ENCODE measurements around the gene TMEM175. TPM values are rescaled to one million over a fixed set of nuclear protein-coding genes. Genes with fewer than 3 reads are reported as not detected.
"Not testable (repeated sequence)": the region's sequence is repeated elsewhere in the genome, so short reads cannot be mapped to it uniquely, and the experiment has no call there.

TMEM175 gene
- total and polyA plus RNA-seq, 8 donors, result 7.3 to 82.8 (median 19.5) TPM

DNA sequence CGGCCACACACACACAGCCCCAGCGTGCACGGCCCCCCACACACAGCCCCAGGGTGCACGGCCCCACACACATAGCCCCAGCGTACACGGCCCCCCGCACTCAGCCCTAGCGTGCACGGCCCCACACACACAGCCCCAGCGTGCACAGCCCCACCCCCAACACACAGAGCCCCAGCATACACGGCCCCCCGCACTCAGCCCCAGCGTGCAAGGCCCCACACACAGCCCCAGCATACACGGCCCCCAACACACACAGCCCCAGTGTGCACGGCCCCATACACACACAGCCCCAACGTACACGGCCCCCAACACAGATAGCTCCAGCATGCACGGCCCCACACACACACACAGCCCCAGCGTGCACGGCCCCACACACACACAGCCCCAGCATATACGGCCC, 17.7 kb upstream of the TMEM175 start:
- Histone ChIP-seq H3K4me1 (peaks cover 12 to 29% (median 17%) of the 10 kb centered on the region in 4 donors), H3K36me3 (peaks cover 24 to 41% (median 39%) of the 10 kb centered on the region in 4 donors), H3K4me3 (no peak overlapping the region), H3K9me3 (no peaks in the 10 kb centered on the region), H3K27ac (no peak overlapping the region), H3K27me3 (no peaks in the 10 kb centered on the region)
- no peak for TF ChIP-seq POLR2AphosphoS5 (IDR thresholded peaks at IDR 0.05)
- TF ChIP-seq EP300 (IDR thresholded peaks at IDR 0.05), result no peak
- no peak for TF ChIP-seq POLR2A (IDR thresholded peaks at IDR 0.05)
- intact Hi-C loops (cut with DNase I; ENCODE audit: low total_unique reads), result no loop called here
- DNase-seq, result no peak
- 85 to 94% (median 93%) methylated on average over 9 to 21 of the region's 21 CpGs for WGBS, 5 donors

DNA sequence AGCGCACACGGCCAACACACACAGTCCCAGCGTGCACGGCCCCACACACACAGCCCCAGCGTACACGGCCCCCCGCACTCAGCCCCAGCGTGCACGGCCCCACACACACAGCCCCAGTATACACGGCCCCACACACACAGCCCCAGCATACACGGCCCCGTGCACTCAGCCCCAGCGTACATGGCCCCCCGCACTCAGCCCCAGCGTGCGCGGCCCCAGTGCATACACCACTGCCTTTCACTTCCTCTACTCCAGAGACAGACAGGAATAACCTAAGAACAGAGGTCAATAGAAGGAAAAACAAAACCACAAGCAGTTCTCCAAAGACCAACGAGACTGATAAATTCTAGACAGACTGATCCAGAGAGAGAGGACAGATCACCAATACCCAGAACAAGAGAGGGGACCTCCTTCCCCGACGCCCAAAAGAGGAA, 17.2 kb upstream of the TMEM175 start:
- no peaks in the 10 kb centered on the region for H3K27me3 ChIP-seq
- no peak for TF ChIP-seq POLR2AphosphoS5 (IDR thresholded peaks at IDR 0.05)
- no peak for TF ChIP-seq POLR2A (IDR thresholded peaks at IDR 0.05)
- TF ChIP-seq, protein P1, sequence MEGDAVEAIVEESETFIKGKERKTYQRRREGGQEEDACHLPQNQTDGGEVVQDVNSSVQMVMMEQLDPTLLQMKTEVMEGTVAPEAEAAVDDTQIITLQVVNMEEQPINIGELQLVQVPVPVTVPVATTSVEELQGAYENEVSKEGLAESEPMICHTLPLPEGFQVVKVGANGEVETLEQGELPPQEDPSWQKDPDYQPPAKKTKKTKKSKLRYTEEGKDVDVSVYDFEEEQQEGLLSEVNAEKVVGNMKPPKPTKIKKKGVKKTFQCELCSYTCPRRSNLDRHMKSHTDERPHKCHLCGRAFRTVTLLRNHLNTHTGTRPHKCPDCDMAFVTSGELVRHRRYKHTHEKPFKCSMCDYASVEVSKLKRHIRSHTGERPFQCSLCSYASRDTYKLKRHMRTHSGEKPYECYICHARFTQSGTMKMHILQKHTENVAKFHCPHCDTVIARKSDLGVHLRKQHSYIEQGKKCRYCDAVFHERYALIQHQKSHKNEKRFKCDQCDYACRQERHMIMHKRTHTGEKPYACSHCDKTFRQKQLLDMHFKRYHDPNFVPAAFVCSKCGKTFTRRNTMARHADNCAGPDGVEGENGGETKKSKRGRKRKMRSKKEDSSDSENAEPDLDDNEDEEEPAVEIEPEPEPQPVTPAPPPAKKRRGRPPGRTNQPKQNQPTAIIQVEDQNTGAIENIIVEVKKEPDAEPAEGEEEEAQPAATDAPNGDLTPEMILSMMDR (IDR thresholded peaks at IDR 0.05), result no peak
- TF ChIP-seq EP300 (IDR thresholded peaks at IDR 0.05), result no peak
- intact Hi-C loops (cut with DNase I; ENCODE audit: low total_unique reads), result no loop called here
- 48 to 83% (median 75%) methylated on average over 3 to 20 of the region's 20 CpGs for WGBS, 5 donors
- H3K27ac ChIP-seq, result no peak overlapping the region
- H3K36me3 ChIP-seq, result peaks cover 24 to 35% (median 33%) of the 10 kb centered on the region in 4 donors
- H3K4me3 ChIP-seq, result peak overlapping the region in 1 of 4 donors; percentile 6
- peaks cover 12 to 35% (median 18%) of the 10 kb centered on the region in 4 donors for H3K4me1 ChIP-seq
- DNase-seq, result no peak
- no peaks in the 10 kb centered on the region for H3K9me3 ChIP-seq

DNA sequence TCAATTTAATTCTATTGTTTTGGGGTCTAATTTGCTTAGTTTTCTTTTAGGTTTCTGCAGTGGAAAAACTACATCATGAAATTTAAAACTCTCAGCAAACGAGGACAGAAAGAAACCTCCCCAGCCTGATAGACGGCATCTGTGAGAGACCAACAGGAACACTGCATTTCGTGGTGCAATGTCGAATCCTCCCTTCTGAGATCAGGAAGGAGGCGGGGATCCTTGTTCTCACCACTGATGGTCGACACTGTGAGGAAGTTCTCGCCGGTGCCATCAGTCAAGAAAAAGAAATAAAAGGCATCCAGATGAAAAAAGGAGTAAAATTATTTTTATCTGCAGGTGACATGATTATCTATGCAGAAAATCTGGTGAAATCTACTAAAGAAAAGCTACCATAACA, 16.7 kb upstream of the TMEM175 start:
- TF ChIP-seq POLR2A (IDR thresholded peaks at IDR 0.05) (no peak), EP300 (IDR thresholded peaks at IDR 0.05) (no peak), POLR2AphosphoS5 (IDR thresholded peaks at IDR 0.05) (no peak)
- TF ChIP-seq, protein P1 (IDR thresholded peaks at IDR 0.05), result no peak
- no peaks in the 10 kb centered on the region for H3K27me3 ChIP-seq
- no peak overlapping the region for H3K27ac ChIP-seq
- H3K4me3 ChIP-seq, result peak overlapping the region in 1 of 4 donors; percentile 6
- WGBS, 5 donors, result 42 to 55% (median 52%) methylated on average over 8 of the region's 8 CpGs
- peaks cover 12 to 40% (median 18%) of the 10 kb centered on the region in 4 donors for H3K4me1 ChIP-seq
- no peaks in the 10 kb centered on the region for H3K9me3 ChIP-seq
- peak in 1 of 2 donors; percentile 34 for DNase-seq
- H3K36me3 ChIP-seq, result peaks cover 22 to 30% (median 28%) of the 10 kb centered on the region in 4 donors
- intact Hi-C loops (cut with DNase I; ENCODE audit: low total_unique reads), result no loop called here

DNA sequence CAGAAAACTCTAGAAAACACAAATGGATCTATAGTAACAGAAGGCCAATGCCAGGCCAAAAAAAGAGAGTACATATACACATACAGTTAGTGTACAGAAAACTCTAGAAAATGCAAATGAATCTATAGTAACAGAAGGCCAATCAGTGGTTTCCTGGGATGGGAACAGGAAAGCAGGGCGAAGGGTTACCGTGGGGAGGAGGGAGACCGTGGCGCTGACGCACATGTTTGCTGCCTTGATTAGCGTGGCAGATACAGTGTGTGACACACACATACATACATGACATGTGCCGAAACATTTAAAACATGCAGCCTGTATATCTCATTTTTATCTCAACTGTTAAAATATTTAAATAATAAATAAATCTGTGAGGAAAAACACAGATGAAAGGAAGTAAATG, 14.8 kb upstream of the TMEM175 start:
- TF ChIP-seq POLR2A (IDR thresholded peaks at IDR 0.05), result no peak
- TF ChIP-seq, protein P1 (IDR thresholded peaks at IDR 0.05), result no peak
- no peak for TF ChIP-seq EP300 (IDR thresholded peaks at IDR 0.05)
- no peak for TF ChIP-seq POLR2AphosphoS5 (IDR thresholded peaks at IDR 0.05)
- Histone ChIP-seq H3K36me3 (peaks cover 4 to 18% (median 13%) of the 10 kb centered on the region in 4 donors), H3K4me3 (no peak overlapping the region), H3K9me3 (no peaks in the 10 kb centered on the region), H3K4me1 (peaks cover 12 to 45% (median 27%) of the 10 kb centered on the region in 4 donors), H3K27me3 (no peaks in the 10 kb centered on the region), H3K27ac (no peak overlapping the region)
- no peak for DNase-seq
- intact Hi-C loops (cut with DNase I; ENCODE audit: low total_unique reads), result no loop called here
- WGBS, 5 donors, result 90 to 98% (median 97%) methylated on average over 7 of the region's 7 CpGs

DNA sequence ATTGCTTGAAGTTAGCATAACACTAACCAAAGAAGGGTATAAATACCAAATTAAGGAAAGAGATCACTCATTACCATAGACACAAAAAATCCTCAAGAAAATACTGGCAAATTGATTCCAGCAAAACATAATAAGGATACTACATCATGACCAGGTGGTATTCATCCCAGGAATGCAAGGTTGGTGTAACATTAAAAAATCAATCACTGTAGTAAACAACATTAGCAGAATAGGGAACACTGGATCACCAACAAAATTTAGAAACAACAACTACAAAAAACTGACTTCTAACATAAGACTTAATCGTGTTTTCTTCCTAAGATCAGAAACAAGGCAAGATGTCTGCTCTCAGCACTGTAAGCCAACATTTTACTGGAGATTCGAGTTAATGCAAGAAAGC, 14.3 kb upstream of the TMEM175 start:
- TF ChIP-seq, protein P1 (IDR thresholded peaks at IDR 0.05), result no peak
- Histone ChIP-seq H3K4me1 (peaks cover 12 to 45% (median 28%) of the 10 kb centered on the region in 4 donors), H3K36me3 (peaks cover 0 to 18% (median 9%) of the 10 kb centered on the region in 4 donors), H3K4me3 (no peak overlapping the region), H3K9me3 (no peaks in the 10 kb centered on the region), H3K27ac (no peak overlapping the region), H3K27me3 (no peaks in the 10 kb centered on the region)
- WGBS, 5 donors, result 96 to 98% (median 97%) methylated on average over 2 of the region's 2 CpGs
- DNase-seq, result no peak
- intact Hi-C loops (cut with DNase I; ENCODE audit: low total_unique reads), result no loop called here

DNA sequence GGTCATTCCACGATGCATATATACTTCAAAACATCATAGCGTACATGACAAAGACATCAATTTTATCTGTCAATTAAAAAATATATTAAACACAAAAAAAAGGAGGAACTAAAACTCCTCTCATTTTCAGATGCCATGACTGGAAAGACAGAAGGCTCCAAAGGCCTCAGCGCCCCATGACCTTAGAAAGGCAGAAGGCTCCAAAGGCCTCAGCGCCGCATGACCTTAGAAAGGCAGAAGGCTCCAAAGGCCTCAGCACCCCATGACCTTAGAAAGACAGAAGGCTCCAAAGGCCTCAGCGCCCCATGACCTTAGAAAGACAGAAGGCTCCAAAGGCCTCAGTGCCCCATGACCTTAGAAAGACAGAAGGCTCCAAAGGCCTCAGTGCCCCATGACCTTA, 13.7 kb upstream of the TMEM175 start:
- H3K9me3 ChIP-seq; H3K27me3 ChIP-seq; H3K27ac ChIP-seq; intact Hi-C loops (cut with DNase I; ENCODE audit: low total_unique reads); H3K4me3 ChIP-seq; DNase-seq: not testable (repeated sequence)
- WGBS, 5 donors, result 85 to 96% (median 90%) methylated on average over 5 to 6 of the region's 6 CpGs
- H3K36me3 ChIP-seq, result peaks cover 0 to 12% (median 5%) of the 10 kb centered on the region in 4 donors
- peaks cover 12 to 49% (median 28%) of the 10 kb centered on the region in 4 donors for H3K4me1 ChIP-seq

DNA sequence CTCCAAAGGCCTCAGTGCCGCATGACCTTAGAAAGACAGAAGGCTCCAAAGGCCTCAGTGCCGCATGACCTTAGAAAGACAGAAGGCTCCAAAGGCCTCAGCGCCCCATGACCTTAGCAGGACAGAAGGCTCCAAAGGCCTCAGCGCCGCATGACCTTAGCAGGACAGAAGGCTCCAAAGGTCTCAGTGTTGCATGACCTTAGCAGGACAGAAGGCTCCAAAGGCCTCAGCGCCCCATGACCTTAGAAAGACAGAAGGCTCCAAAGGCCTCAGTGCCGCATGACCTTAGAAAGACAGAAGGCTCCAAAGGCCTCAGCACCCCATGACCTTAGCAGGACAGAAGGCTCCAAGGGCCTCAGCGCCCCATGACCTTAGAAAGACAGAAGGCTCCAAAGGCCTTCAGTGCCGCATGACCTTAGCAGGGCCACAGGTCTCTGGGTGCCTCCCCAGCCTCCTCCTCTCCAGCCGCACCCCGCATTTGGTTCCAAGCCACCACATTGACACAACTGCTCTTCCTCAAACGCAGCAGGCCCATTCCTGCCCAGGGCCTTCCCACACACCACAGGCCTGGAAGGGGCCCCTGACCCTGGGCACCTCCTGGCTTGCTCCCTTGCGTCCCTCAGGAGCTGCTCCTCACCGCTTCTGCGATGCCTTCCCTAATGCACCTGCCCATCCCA, 13.1 kb upstream of the TMEM175 start:
- DNase-seq; intact Hi-C loops (cut with DNase I; ENCODE audit: low total_unique reads); H3K9me3 ChIP-seq; H3K4me3 ChIP-seq; H3K27ac ChIP-seq; H3K27me3 ChIP-seq: not testable (repeated sequence)
- WGBS, 5 donors, result 93 to 96% (median 94%) methylated on average over 14 to 15 of the region's 15 CpGs
- Histone ChIP-seq H3K36me3 (peaks cover 0 to 12% (median 5%) of the 10 kb centered on the region in 4 donors), H3K4me1 (peaks cover 12 to 53% (median 28%) of the 10 kb centered on the region in 4 donors)
